Astrocyte (in vitro differentiated cells and primary cell): ENCODE results near the gene TDRD1. TPM values are rescaled to one million over a fixed set of nuclear protein-coding genes. Genes with fewer than 3 reads are reported as not detected.

Experiments used
- DNase-seq: peaks from one replicate; pipeline ENCODE4 v3.0.0-alpha.2; 2010; ENCODE audit warnings: low read depth
- FAIRE-seq: peaks from 2 replicates; lab custom pipeline; 2011; peaks lifted over from hg19 to GRCh38; lab: Jason Lieb, UNC
- H2AFZ ChIP-seq: 2 replicates; pipeline ENCODE4 v1.6.0; 2012; ENCODE audit warnings: low read depth, low read length, inconsistent platforms
- H3K27ac ChIP-seq: 2 replicates; pipeline ENCODE4 v1.5.1; 2011; ENCODE audit warnings: low read depth, low read length, inconsistent platforms
- H3K27me3 ChIP-seq: 2 replicates; pipeline ENCODE4 v1.6.0; 2011; ENCODE audit warnings: low read length, inconsistent platforms; ENCODE audit not compliant: insufficient read depth
- H3K36me3 ChIP-seq: 2 replicates; pipeline ENCODE4 v1.5.1; 2011; ENCODE audit warnings: low read length, inconsistent platforms; ENCODE audit not compliant: insufficient read depth
- H3K4me1 ChIP-seq: 2 replicates; pipeline ENCODE4 v1.5.1; 2011; ENCODE audit warnings: low read length, inconsistent platforms; ENCODE audit not compliant: insufficient read depth
- H3K4me2 ChIP-seq: 2 replicates; pipeline ENCODE4 v1.6.0; 2012; ENCODE audit warnings: low read length, inconsistent platforms
- H3K4me3 ChIP-seq: 2 replicates; pipeline ENCODE4 v1.5.1; 2011; ENCODE audit warnings: low read depth, mild to moderate bottlenecking, low read length, inconsistent platforms; ENCODE audit not compliant: insufficient read depth
- H3K79me2 ChIP-seq: 2 replicates; pipeline ENCODE4 v1.6.0; 2012; ENCODE audit warnings: mild to moderate bottlenecking, low read length, inconsistent platforms; ENCODE audit not compliant: insufficient read depth
- H3K9ac ChIP-seq: 2 replicates; pipeline ENCODE4 v1.6.0; 2012; ENCODE audit warnings: mild to moderate bottlenecking, low read length, inconsistent platforms
- H3K9me3 ChIP-seq: 2 replicates; pipeline ENCODE4 v1.5.1; 2012; ENCODE audit warnings: low read depth, mild to moderate bottlenecking, low read length, inconsistent platforms; ENCODE audit not compliant: insufficient read depth
- H4K20me1 ChIP-seq: 2 replicates; pipeline ENCODE4 v1.6.0; 2012; ENCODE audit warnings: low read length, inconsistent platforms; ENCODE audit not compliant: insufficient read depth
- H3K27ac Mint-ChIP-seq: one replicate; pipeline ENCODE4 v1.8.0; 2021; ENCODE audit warnings: mild to moderate bottlenecking, mixed read lengths; ENCODE audit not compliant: unreplicated experiment
- H3K27me3 Mint-ChIP-seq: one replicate; pipeline ENCODE4 v1.8.0; 2021; ENCODE audit warnings: low read depth, mixed read lengths; ENCODE audit not compliant: unreplicated experiment
- H3K36me3 Mint-ChIP-seq: one replicate; pipeline ENCODE4 v1.8.0; 2021; ENCODE audit warnings: low read depth, mixed read lengths; ENCODE audit not compliant: unreplicated experiment
- H3K4me1 Mint-ChIP-seq: one replicate; pipeline ENCODE4 v1.8.0; 2021; ENCODE audit warnings: low read depth, mixed read lengths; ENCODE audit not compliant: unreplicated experiment
- H3K4me3 Mint-ChIP-seq: one replicate; pipeline ENCODE4 v1.8.0; 2021; ENCODE audit warnings: mild to moderate bottlenecking, moderate library complexity, mixed read lengths; ENCODE audit not compliant: unreplicated experiment
- H3K9me3 Mint-ChIP-seq: one replicate; pipeline ENCODE4 v1.8.0; 2021; ENCODE audit warnings: mild to moderate bottlenecking, mixed read lengths; ENCODE audit not compliant: unreplicated experiment
- EZH2 ChIP-seq: IDR thresholded peaks from 2 replicates; pipeline ENCODE4 v1.6.1; 2012; ENCODE audit warnings: mild to moderate bottlenecking, low read length, inconsistent platforms; ENCODE audit not compliant: insufficient read depth
- total RNA-seq: library from RNA; stranded (reverse); gene quantifications from 2 replicates; pipeline ENCODE4 v1.2.1, GENCODE V29; 2021
- TF ChIP-seq, protein P1 (sequence below): IDR thresholded peaks from 2 replicates; pipeline ENCODE4 v1.5.1; 2011; ENCODE audit warnings: low read depth, mild to moderate bottlenecking, inconsistent platforms, low read length, moderate library complexity; ENCODE audit not compliant: insufficient read depth

TDRD1 gene
- total RNA-seq, 1 donor from 2014 or later: not detected

- Histone ChIP-seq H4K20me1 (peaks cover 4% of the 10 kb centered on the region), H2AFZ (no peak overlapping the region), H3K9ac (no peak overlapping the region), H3K27me3 (peaks cover 13% of the 10 kb centered on the region), H3K4me1 (peaks cover 18% of the 10 kb centered on the region), H3K79me2 (no peaks in the 10 kb centered on the region), H3K4me2 (no peak overlapping the region), H3K4me3 (no peak overlapping the region), H3K9me3 (no peaks in the 10 kb centered on the region), H3K36me3 (no peaks in the 10 kb centered on the region), H3K27ac (no peak overlapping the region)
- H3K4me1 Mint-ChIP-seq: peaks cover 23% of the 10 kb centered on the region
- no peak for FAIRE-seq
- H3K9me3 Mint-ChIP-seq: peaks cover 3% of the 10 kb centered on the region
- TF ChIP-seq, protein P1, sequence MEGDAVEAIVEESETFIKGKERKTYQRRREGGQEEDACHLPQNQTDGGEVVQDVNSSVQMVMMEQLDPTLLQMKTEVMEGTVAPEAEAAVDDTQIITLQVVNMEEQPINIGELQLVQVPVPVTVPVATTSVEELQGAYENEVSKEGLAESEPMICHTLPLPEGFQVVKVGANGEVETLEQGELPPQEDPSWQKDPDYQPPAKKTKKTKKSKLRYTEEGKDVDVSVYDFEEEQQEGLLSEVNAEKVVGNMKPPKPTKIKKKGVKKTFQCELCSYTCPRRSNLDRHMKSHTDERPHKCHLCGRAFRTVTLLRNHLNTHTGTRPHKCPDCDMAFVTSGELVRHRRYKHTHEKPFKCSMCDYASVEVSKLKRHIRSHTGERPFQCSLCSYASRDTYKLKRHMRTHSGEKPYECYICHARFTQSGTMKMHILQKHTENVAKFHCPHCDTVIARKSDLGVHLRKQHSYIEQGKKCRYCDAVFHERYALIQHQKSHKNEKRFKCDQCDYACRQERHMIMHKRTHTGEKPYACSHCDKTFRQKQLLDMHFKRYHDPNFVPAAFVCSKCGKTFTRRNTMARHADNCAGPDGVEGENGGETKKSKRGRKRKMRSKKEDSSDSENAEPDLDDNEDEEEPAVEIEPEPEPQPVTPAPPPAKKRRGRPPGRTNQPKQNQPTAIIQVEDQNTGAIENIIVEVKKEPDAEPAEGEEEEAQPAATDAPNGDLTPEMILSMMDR: no peak
- no peak for TF ChIP-seq EZH2
- peaks cover 8% of the 10 kb centered on the region for H3K27me3 Mint-ChIP-seq
- no peak overlapping the region for H3K27ac Mint-ChIP-seq
- no peak for DNase-seq
- H3K36me3 Mint-ChIP-seq: no peaks in the 10 kb centered on the region
- H3K4me3 Mint-ChIP-seq: no peak overlapping the region
Measured at GRCh38 chr10:114273910-114274309, 94.8 kb downstream of the TDRD1 start.

DNA sequence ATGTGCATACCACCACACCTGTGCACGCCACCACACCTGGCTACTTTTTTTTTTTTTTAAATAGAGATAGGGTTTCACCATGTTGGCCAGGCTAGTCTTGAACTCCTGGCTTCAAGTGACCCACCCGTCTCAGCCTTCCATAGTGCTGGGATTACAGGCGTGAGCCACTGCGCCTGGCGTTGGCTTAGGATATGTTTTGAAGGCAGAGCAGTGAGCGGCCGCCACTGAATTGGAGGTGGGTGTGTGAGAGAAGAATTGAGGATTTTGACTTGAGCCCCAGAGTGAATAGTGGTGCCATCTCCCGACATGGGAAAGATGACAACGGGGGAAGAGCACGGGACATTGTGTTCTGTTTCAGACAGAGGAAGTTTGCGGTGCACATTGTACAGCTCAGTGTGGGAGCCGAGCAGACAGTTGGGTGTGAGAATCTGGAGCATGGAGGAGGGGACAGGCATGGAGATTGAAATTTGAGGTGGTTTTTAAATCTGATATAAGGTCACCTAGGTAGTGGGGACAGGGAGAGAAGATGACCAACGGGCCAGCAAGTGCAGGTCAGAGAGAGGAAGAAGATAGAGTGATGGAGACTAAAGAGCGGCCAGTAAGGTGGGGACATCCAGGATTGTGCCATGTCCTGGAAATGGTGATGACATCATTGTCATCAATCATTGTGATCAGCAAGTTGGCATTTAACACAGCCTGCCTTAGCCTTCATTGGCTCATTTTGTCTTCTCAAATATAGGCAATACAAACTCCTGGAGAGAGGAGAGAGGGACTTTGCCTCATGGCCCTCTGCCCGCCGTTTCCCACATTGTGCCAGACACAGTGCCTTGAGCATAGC is 95.7 kb downstream of the TDRD1 start:
- peaks cover 13% of the 10 kb centered on the region for H3K27me3 ChIP-seq
- H2AFZ ChIP-seq: no peak overlapping the region
- peaks cover 18% of the 10 kb centered on the region for H3K4me1 ChIP-seq
- H3K27ac ChIP-seq: no peak overlapping the region
- Mint-ChIP-seq H3K27ac (no peak overlapping the region), H3K36me3 (no peaks in the 10 kb centered on the region), H3K4me1 (peaks cover 23% of the 10 kb centered on the region), H3K9me3 (peaks cover 3% of the 10 kb centered on the region), H3K27me3 (peaks cover 14% of the 10 kb centered on the region), H3K4me3 (no peak overlapping the region)
- peaks cover 4% of the 10 kb centered on the region for H4K20me1 ChIP-seq
- no peaks in the 10 kb centered on the region for H3K9me3 ChIP-seq
- H3K79me2 ChIP-seq: no peaks in the 10 kb centered on the region
- no peak overlapping the region for H3K9ac ChIP-seq
- FAIRE-seq (no peak), DNase-seq (no peak)
- no peaks in the 10 kb centered on the region for H3K36me3 ChIP-seq
- H3K4me3 ChIP-seq: no peak overlapping the region
- TF ChIP-seq EZH2: no peak
- TF ChIP-seq, protein P1: no peak
- H3K4me2 ChIP-seq: no peak overlapping the region

- Histone ChIP-seq H4K20me1 (peaks cover 4% of the 10 kb centered on the region), H3K27me3 (peaks cover 13% of the 10 kb centered on the region), H2AFZ (no peak overlapping the region), H3K4me1 (peaks cover 12% of the 10 kb centered on the region), H3K36me3 (no peaks in the 10 kb centered on the region), H3K27ac (no peak overlapping the region), H3K9me3 (no peaks in the 10 kb centered on the region), H3K4me2 (no peak overlapping the region), H3K4me3 (no peak overlapping the region), H3K79me2 (no peaks in the 10 kb centered on the region), H3K9ac (no peak overlapping the region)
- FAIRE-seq (no peak), DNase-seq (no peak)
- TF ChIP-seq EZH2: no peak
- TF ChIP-seq, protein P1: no peak
- peaks cover 3% of the 10 kb centered on the region for H3K9me3 Mint-ChIP-seq
- no peaks in the 10 kb centered on the region for H3K36me3 Mint-ChIP-seq
- H3K27ac Mint-ChIP-seq: no peak overlapping the region
- H3K4me1 Mint-ChIP-seq: peaks cover 16% of the 10 kb centered on the region
- H3K4me3 Mint-ChIP-seq: no peak overlapping the region
- H3K27me3 Mint-ChIP-seq: peaks cover 20% of the 10 kb centered on the region
Measured at GRCh38 chr10:114276066-114276465, 96.9 kb downstream of the TDRD1 start.
